Vagina (tissue), 2 donors: ENCODE measurements around the gene GRSF1. TPM values are rescaled to one million over a fixed set of nuclear protein-coding genes. Genes with fewer than 3 reads are reported as not detected.

Experiments used
- DNase-seq, 2 donors: peaks; one replicate each; pipeline ENCODE4 v3.0.0-alpha.2; 2017; ENCODE audit errors: extremely low spot score in 2 of 2
- H3K27ac ChIP-seq: fragments of 200-600 bp; sonication (generic); one replicate; pipeline ENCODE4 v1.5.1; 2019
- H3K27me3 ChIP-seq: fragments of 200-600 bp; sonication (generic); one replicate; pipeline ENCODE4 v1.5.1; 2019
- H3K36me3 ChIP-seq, 2 donors: fragments of 200-600 bp; sonication (generic); one replicate each; pipeline ENCODE4 v1.5.1; 2017 to 2019
- H3K4me1 ChIP-seq: fragments of 200-600 bp; sonication (generic); one replicate; pipeline ENCODE4 v1.5.1; 2019
- H3K4me3 ChIP-seq, 2 donors: fragments of 200-600 bp; sonication (generic); 1 replicate in 1 of 2; 2 replicates in 1 of 2; pipeline ENCODE4 v1.5.1; 2016 to 2019
- H3K9me3 ChIP-seq: fragments of 200-600 bp; sonication (generic); one replicate; pipeline ENCODE4 v1.5.1; 2019
- CTCF ChIP-seq, 3 experiments: fragments of 450-650 bp in 2 of 3; fragments of 200-600 bp in 1 of 3; sonication (generic) in 1 of 3; IDR thresholded peaks; one replicate each; pipeline ENCODE4 v1.5.1; 2017 to 2019; ENCODE audit warnings: antibody characterized with exemption in 3 of 3, mild to moderate bottlenecking in 2 of 3, moderate library complexity in 2 of 3
- POLR2A ChIP-seq, 2 donors: fragments of 450-650 bp; IDR thresholded peaks; one replicate each; pipeline ENCODE4 v1.6.1; 2017; ENCODE audit warnings: antibody characterized with exemption in 2 of 2, mild to moderate bottlenecking in 2 of 2, moderate library complexity in 2 of 2
- POLR2AphosphoS5 ChIP-seq, 2 donors: sonication (generic); formaldehyde crosslinking; IDR thresholded peaks; one replicate each; pipeline ENCODE4 v1.9.0; 2017; ENCODE audit warnings: antibody characterized with exemption in 2 of 2, mild to moderate bottlenecking in 2 of 2, low read depth in 1 of 2; ENCODE audit not compliant: insufficient read depth in 1 of 2
- intact Hi-C: fragments of 100-400 bp; cut with DNase I; formaldehyde crosslinking; loops from one replicate; pipeline ENCODE4 v1.15.1; 2023
- total RNA-seq: library from RNA; depleted of rRNA; stranded (reverse); fragments of >200 nt; gene quantifications from one replicate; pipeline ENCODE4 v1.2.3, GENCODE V29; 2016

GRSF1 gene
- total RNA-seq, 1 donor from 2014 or later, result 35.1 TPM

- no peaks in the 10 kb centered on the region for H3K9me3 ChIP-seq
- no peaks in the 10 kb centered on the region for H3K36me3 ChIP-seq
- H3K4me3 ChIP-seq, result no peak overlapping the region
- H3K27me3 ChIP-seq, result no peaks in the 10 kb centered on the region
- DNase-seq, result no peak
- TF ChIP-seq POLR2AphosphoS5 (IDR thresholded peaks at IDR 0.05; ENCODE audit: insufficient read depth in 1 of 2, low read depth in 1 of 2) (no peak), POLR2A (IDR thresholded peaks at IDR 0.05) (no peak), CTCF (IDR thresholded peaks at IDR 0.05) (no peak)
- H3K4me1 ChIP-seq, result no peaks in the 10 kb centered on the region
- H3K27ac ChIP-seq, result no peak overlapping the region
- intact Hi-C loops, result no loop called here
Measured at GRCh38 chr4:70858454-70858853, 18.8 kb upstream of the GRSF1 start.

DNA sequence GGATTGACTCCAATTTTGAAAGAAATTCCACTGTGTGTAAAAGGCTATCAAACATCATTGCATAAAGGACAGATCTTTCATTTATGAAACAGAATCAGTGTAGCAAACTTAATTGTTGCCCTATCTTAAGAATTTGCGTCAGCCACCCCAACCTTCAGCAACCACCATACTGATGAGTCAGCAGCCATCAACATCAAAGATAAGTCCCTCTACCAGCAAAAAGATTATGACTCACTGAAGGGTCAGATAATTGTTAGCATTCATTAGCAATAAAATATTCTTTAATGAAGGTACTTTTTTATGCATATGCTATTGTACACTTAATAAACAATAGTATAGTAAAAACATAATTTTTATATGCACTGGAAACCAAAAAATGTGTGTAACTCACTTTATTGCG lies 15.8 kb upstream of the GRSF1 start:
- H3K27ac ChIP-seq, result no peak overlapping the region
- intact Hi-C loops, result no loop called here
- no peaks in the 10 kb centered on the region for H3K27me3 ChIP-seq
- DNase-seq, result no peak
- TF ChIP-seq CTCF (IDR thresholded peaks at IDR 0.05) (no peak), POLR2A (IDR thresholded peaks at IDR 0.05) (no peak), POLR2AphosphoS5 (IDR thresholded peaks at IDR 0.05; ENCODE audit: insufficient read depth in 1 of 2, low read depth in 1 of 2) (no peak)
- H3K4me1 ChIP-seq, result no peaks in the 10 kb centered on the region
- H3K9me3 ChIP-seq, result no peaks in the 10 kb centered on the region
- no peak overlapping the region for H3K4me3 ChIP-seq
- no peaks in the 10 kb centered on the region for H3K36me3 ChIP-seq

- no peaks in the 10 kb centered on the region for H3K9me3 ChIP-seq
- TF ChIP-seq POLR2A (IDR thresholded peaks at IDR 0.05), result no peak
- no peak for TF ChIP-seq CTCF (IDR thresholded peaks at IDR 0.05)
- no peak for TF ChIP-seq POLR2AphosphoS5 (IDR thresholded peaks at IDR 0.05; ENCODE audit: insufficient read depth in 1 of 2, low read depth in 1 of 2)
- no peaks in the 10 kb centered on the region for H3K4me1 ChIP-seq
- no peak overlapping the region for H3K27ac ChIP-seq
- no peaks in the 10 kb centered on the region for H3K36me3 ChIP-seq
- H3K27me3 ChIP-seq, result no peaks in the 10 kb centered on the region
- no peak overlapping the region for H3K4me3 ChIP-seq
- no peak for DNase-seq
- intact Hi-C loops, result no loop called here
Measured at GRCh38 chr4:70849291-70849690, 9.6 kb upstream of the GRSF1 start.

GRCh38 chr4:70844180-70844579 lies 4.5 kb upstream of the GRSF1 start:
- H3K4me3 ChIP-seq, result no peak overlapping the region
- no peaks in the 10 kb centered on the region for H3K9me3 ChIP-seq
- H3K36me3 ChIP-seq, result no peaks in the 10 kb centered on the region
- no peak overlapping the region for H3K27ac ChIP-seq
- H3K27me3 ChIP-seq, result no peaks in the 10 kb centered on the region
- TF ChIP-seq CTCF (IDR thresholded peaks at IDR 0.05), result no peak
- TF ChIP-seq POLR2A (IDR thresholded peaks at IDR 0.05), result no peak
- no peak for TF ChIP-seq POLR2AphosphoS5 (IDR thresholded peaks at IDR 0.05; ENCODE audit: insufficient read depth in 1 of 2, low read depth in 1 of 2)
- intact Hi-C loops, result no loop called here
- DNase-seq, result no peak
- no peaks in the 10 kb centered on the region for H3K4me1 ChIP-seq

DNA sequence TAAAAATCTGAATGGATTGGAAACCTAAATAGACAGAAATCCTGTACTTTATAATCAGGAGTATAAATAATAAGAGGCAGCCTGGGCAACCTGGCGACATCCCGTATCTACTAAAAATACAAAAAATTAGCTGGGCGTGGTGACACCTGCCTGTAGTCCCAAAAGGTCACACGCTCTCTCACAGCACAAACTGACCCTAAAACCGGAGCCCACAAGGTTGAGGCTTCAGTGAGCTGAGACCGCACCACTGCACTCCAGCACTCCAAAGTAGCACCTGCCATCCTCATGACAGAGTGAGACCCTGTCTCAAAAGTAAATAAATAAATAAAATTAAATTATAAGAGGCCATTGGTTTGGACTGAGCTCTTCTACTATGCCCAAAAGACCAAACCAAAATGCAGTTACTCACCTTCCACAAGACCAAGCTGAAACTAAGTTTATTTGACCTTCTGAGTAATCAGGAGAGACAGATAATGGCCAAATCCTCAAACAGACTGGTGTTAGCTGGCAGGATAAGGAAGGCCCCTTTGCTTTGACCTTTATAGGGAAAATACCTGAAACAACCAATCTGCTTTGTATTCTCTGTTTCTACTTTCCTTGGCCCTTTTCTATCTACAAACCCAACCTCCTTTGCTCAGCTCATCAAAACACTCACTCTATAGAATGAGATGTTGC lies 3.2 kb upstream of the GRSF1 start:
- H3K27ac ChIP-seq, result no peak overlapping the region
- H3K27me3 ChIP-seq, result no peaks in the 10 kb centered on the region
- no peaks in the 10 kb centered on the region for H3K36me3 ChIP-seq
- DNase-seq, result no peak
- intact Hi-C loops, result no loop called here
- TF ChIP-seq POLR2A (IDR thresholded peaks at IDR 0.05), result no peak
- no peak for TF ChIP-seq POLR2AphosphoS5 (IDR thresholded peaks at IDR 0.05; ENCODE audit: insufficient read depth in 1 of 2, low read depth in 1 of 2)
- TF ChIP-seq CTCF (IDR thresholded peaks at IDR 0.05), result no peak
- peaks cover 7% of the 10 kb centered on the region for H3K4me1 ChIP-seq
- H3K9me3 ChIP-seq, result no peaks in the 10 kb centered on the region
- H3K4me3 ChIP-seq, result no peak overlapping the region
